ENCODE measurements around the gene ADRA2B.
"Not testable (repeated sequence)": the region's sequence is repeated elsewhere in the genome, so short reads cannot be mapped to it uniquely, and the experiment has no call there.

DNA sequence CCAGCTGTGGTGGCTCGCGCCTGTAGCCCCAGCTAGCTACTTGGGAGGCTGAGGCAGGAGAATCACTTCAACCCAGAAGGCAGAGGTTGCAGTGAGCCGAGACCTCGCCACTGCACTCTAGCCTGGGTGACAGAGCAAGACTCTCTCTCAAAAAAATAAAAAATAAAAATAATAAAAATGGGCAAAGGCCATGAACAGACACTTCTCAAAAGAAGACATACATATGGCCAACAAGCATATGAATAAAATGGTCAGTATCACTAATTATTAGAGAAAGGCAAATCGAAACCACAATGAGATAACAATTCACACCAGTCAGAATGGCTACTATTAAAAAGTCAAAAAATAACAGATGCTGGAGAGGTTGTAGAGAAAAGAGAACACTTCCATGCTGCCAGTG lies 44.0 kb upstream of the ADRA2B start:
- TF ChIP-seq, protein P1, sequence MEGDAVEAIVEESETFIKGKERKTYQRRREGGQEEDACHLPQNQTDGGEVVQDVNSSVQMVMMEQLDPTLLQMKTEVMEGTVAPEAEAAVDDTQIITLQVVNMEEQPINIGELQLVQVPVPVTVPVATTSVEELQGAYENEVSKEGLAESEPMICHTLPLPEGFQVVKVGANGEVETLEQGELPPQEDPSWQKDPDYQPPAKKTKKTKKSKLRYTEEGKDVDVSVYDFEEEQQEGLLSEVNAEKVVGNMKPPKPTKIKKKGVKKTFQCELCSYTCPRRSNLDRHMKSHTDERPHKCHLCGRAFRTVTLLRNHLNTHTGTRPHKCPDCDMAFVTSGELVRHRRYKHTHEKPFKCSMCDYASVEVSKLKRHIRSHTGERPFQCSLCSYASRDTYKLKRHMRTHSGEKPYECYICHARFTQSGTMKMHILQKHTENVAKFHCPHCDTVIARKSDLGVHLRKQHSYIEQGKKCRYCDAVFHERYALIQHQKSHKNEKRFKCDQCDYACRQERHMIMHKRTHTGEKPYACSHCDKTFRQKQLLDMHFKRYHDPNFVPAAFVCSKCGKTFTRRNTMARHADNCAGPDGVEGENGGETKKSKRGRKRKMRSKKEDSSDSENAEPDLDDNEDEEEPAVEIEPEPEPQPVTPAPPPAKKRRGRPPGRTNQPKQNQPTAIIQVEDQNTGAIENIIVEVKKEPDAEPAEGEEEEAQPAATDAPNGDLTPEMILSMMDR (IDR thresholded peaks at IDR 0.05): not testable (repeated sequence)
- TF ChIP-seq POLR2AphosphoS5, POLR2A, EP300 (IDR thresholded peaks at IDR 0.05): not testable (repeated sequence)

Data from gastroesophageal sphincter (tissue), 3 donors.